Measurements from ENCODE around the gene HSPG2. TPM values are rescaled to one million over a fixed set of nuclear protein-coding genes. Genes with fewer than 3 reads are reported as not detected.
A peak's percentile ranks its signal among the peaks of the same experiment; 100 is the strongest.

HSPG2 gene
- total and polyA plus RNA-seq, 2 of the 8 experiments (the other 6 are each of a cell fraction or from before 2014, with no cell fraction given), result 17.8 to 111 TPM

- no peaks in the 10 kb centered on the region for H3K9me3 ChIP-seq (ENCODE audit: insufficient read depth in 2 of 2, low read depth in 1 of 2, low read length in 1 of 2)
- no peak overlapping the region for H2AK5ac ChIP-seq (ENCODE audit: low read depth, low read length)
- peak overlapping the region; percentile 60; the same call in 1 of the 2 replicates for H2BK12ac ChIP-seq (ENCODE audit: low read depth, low read length)
- H2BK120ac ChIP-seq (replicated peaks; ENCODE audit: low read depth, low read length), result no peak overlapping the region
- peak overlapping the region; percentile 18 for H4K91ac ChIP-seq (replicated peaks; ENCODE audit: insufficient read length, low read length)
- peak overlapping the region; percentile 86; the same call in 1 of the 2 replicates for H2BK20ac ChIP-seq (ENCODE audit: low read length)
- no peaks in the 10 kb centered on the region for H3K23me2 ChIP-seq (ENCODE audit: low read depth, low read length)
- peaks cover 0 to 2% of the 10 kb centered on the region in 2 experiments; a peak in 1 of 4 replicates for H3K79me2 ChIP-seq (ENCODE audit: control insufficient read depth in 1 of 2, insufficient read depth in 2 of 2, low read length in 2 of 2)
- peaks cover 15 to 51% (median 29%) of the 10 kb centered on the region in 4 experiments for H3K4me1 ChIP-seq (replicated peaks in 1 of 4; ENCODE audit: control insufficient read depth in 3 of 4, insufficient read depth in 4 of 4, low read length in 3 of 4)
- peak overlapping the region; percentile 66; the same call in 1 of the 2 replicates for H2BK5ac ChIP-seq (ENCODE audit: low read depth, low read length)
- peaks cover 3 to 9% of the 10 kb centered on the region in 2 experiments for H4K20me1 ChIP-seq (replicated peaks in 1 of 2; ENCODE audit: control insufficient read depth in 1 of 2, insufficient read depth in 2 of 2, low read length in 2 of 2)
- 61% methylated on average over 8 of the region's 8 CpGs; no CpG with 5 or more reads in 1 of the 2 experiments for WGBS, 2 experiments (ENCODE audit: extremely low coverage in 1 of 2, insufficient coverage in 1 of 2, insufficient read length in 1 of 2, insufficient replicate concordance in 2 of 2, low coverage in 1 of 2, low lambda C conversion rate in 2 of 2, missing lambda C conversion rate in 1 of 2)
- H3K14ac ChIP-seq (ENCODE audit: insufficient read length), result no peak overlapping the region
- H2AFZ ChIP-seq (ENCODE audit: low read length), result no peak overlapping the region
- no peak overlapping the region for H3K4ac ChIP-seq (replicated peaks; ENCODE audit: insufficient read length, low read depth, low read length)
- FAIRE-seq (no peak), DNase-seq (ENCODE audit: low read depth in 1 of 2, low spot score in 2 of 2) (peak in 1 of 2 experiments; percentile 68)
- no peak overlapping the region for H3K56ac ChIP-seq (replicated peaks; ENCODE audit: insufficient read length, low read depth, low read length)
- no peak overlapping the region for H4K5ac ChIP-seq (ENCODE audit: insufficient read length, low read depth, low read length)
- peak overlapping the region; percentile 4; the same call in 1 of the 2 replicates for H4K8ac ChIP-seq (ENCODE audit: extremely low read depth, insufficient read depth, low read length)
- 0 out of 8 replicates have a peak, but pooled peaks cover 0 to 2% (median 0%) of the 10 kb centered on the region in 4 experiments for H3K36me3 ChIP-seq (ENCODE audit: control insufficient read depth in 2 of 4, insufficient read depth in 4 of 4, low read length in 3 of 4)
- no peak overlapping the region for H3K18ac ChIP-seq (ENCODE audit: extremely low read depth, low read length)
- no peak overlapping the region for H2BK15ac ChIP-seq (ENCODE audit: low read length)
- H3K27me3 ChIP-seq (replicated peaks in 1 of 4; ENCODE audit: control insufficient read depth in 3 of 4, extremely low read depth in 1 of 4, insufficient read depth in 3 of 4, low read length in 3 of 4), result no peaks in the 10 kb centered on the region
- H3K4me2 ChIP-seq (ENCODE audit: insufficient read depth in 1 of 2, low read depth in 2 of 2, low read length in 2 of 2), result peak overlapping the region in 1 of 2 experiments; percentile 31; a peak in 2 of 4 replicates
- POLR2A ChIA-PET (ENCODE audit: partially characterized antibody), result interaction anchor here (0.8 to 8.3 kb wide), 6 partner anchors 8 to 137 kb away, joined by 3 to 72 read pairs (median 9); partner anchors contain the start of gene HSPG2
- CTCF ChIA-PET (ENCODE audit: partially characterized antibody), result interaction anchor here (0.7 to 2.1 kb wide), 7 partner anchors 13 to 131 kb away, joined by 3 to 8 read pairs (median 3); no protein-coding TSS in a partner anchor
- H3K23ac ChIP-seq (ENCODE audit: insufficient read length), result no peak overlapping the region
- peaks cover 2% of the 10 kb centered on the region; the same call in 1 of the 2 replicates for H3K79me1 ChIP-seq (ENCODE audit: low read depth, low read length)
- no peak overlapping the region for H3K27ac ChIP-seq (ENCODE audit: low read depth, low read length)
- peak overlapping the region in 2 of 4 experiments; percentile 8 to 9; a peak in 1 of 7 replicates for H3K9ac ChIP-seq (replicated peaks in 1 of 4; ENCODE audit: extremely low read depth in 1 of 4, low read depth in 3 of 4, low read length in 3 of 4)
- H3K4me3 ChIP-seq (ENCODE audit: extremely low read depth in 1 of 4, insufficient read depth in 2 of 4, low read depth in 3 of 4, low read length in 4 of 4), result no peak overlapping the region
- TF ChIP-seq E2F6 (IDR thresholded peaks at IDR 0.05), result no peak
Observed at GRCh38 chr1:21913258-21913657, 23.9 kb downstream of the HSPG2 start.
